ENCODE measurements around the gene FARP1.

DNA sequence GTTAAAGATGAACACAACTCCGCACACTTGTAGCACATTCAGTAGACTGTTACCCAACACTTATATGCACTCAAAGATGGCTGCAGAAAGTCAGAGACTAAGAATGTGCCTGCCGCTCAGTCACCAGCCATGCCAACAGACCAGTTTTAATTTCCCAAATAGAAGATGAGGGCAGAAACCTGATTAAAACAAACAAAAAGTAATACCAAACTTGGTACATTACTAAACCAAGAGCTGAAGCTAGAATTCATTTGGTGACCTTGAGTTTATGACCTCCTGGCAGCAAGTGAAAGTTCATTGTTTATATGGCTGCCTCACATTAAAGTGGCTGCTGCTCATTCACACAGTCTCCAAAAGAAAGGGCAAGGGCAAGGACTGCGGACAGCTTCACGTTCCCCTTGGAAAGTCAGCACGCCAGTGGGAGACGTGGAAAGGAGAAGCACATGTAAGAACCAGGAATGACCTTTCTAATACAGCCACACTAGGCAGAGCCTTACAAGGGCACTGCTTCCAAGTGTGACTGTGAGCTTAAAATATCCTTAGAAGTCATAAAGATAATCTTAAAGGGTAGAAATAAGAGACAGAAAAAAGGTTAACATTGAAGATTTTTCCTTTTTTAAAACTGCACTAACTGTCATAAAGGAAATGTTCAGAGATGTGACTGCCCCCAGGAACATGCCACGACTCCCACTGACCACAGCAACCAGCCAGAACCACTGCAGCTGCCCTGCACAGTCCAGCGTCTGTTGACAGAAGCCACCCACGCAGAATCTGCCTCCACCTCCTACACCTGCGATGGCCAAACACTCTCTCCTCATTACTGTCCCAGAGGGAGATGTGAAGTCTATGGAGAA, 360.5 kb downstream of the FARP1 start:
- TF ChIP-seq, protein P1, sequence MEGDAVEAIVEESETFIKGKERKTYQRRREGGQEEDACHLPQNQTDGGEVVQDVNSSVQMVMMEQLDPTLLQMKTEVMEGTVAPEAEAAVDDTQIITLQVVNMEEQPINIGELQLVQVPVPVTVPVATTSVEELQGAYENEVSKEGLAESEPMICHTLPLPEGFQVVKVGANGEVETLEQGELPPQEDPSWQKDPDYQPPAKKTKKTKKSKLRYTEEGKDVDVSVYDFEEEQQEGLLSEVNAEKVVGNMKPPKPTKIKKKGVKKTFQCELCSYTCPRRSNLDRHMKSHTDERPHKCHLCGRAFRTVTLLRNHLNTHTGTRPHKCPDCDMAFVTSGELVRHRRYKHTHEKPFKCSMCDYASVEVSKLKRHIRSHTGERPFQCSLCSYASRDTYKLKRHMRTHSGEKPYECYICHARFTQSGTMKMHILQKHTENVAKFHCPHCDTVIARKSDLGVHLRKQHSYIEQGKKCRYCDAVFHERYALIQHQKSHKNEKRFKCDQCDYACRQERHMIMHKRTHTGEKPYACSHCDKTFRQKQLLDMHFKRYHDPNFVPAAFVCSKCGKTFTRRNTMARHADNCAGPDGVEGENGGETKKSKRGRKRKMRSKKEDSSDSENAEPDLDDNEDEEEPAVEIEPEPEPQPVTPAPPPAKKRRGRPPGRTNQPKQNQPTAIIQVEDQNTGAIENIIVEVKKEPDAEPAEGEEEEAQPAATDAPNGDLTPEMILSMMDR (IDR thresholded peaks at IDR 0.05), result no peak
- no peak for TF ChIP-seq POLR2A (IDR thresholded peaks at IDR 0.05)
